ENCODE results near the gene KNOP1.

KNOP1 gene, protein sequence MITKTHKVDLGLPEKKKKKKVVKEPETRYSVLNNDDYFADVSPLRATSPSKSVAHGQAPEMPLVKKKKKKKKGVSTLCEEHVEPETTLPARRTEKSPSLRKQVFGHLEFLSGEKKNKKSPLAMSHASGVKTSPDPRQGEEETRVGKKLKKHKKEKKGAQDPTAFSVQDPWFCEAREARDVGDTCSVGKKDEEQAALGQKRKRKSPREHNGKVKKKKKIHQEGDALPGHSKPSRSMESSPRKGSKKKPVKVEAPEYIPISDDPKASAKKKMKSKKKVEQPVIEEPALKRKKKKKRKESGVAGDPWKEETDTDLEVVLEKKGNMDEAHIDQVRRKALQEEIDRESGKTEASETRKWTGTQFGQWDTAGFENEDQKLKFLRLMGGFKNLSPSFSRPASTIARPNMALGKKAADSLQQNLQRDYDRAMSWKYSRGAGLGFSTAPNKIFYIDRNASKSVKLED

DNA sequence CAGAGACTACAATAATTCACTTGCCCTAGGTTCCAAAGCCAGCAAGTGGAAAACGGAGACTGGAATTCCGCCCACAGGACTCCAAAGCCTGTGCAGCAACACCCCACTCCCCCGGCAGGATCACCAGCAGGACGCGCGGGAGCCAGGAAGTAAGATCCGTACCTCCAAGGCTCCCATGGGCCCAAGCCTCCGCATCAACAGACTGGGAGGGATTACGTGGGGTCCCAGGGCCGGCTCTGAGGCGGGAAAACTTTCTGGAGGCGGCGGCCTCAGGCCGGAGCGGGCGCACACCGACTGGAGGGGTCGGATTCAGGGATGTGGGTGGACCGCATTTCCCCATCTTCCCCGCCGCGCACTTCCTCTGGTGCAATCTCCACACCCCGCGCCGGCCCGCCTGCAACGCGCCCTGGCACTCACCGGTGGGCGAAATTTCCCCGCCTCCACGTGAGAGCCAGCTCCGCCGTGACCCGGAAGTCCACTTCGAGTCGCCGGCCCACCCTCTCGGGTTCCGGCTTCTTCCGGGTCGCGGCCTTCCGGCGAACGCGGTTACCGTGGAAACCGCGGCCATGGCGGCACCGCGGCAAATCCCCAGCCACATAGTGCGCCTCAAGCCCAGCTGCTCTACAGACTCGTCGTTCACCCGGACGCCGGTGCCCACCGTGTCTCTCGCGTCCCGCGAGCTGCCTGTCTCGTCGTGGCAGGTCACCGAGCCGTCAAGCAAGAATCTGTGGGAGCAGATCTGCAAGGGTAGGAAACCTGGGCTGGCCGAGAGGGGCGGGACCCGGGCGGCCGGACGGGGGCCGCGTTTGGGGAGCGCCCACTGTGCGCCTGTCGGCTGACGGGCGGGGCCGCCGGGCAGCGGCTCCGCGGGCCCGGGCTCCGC is at the start of gene KNOP1, which contains the start of gene IQCK:
KNOP1 (minus strand) TSS at position 487 of the 883 bp plus-strand sequence. CDS start 3,192 bp downstream, outside the sequence.
IQCK (plus strand) TSS at position 531 of the 883 bp plus-strand sequence; CDS start at position 567, 36 bp downstream.
- ChIA-PET CTCF (no interaction called here), POLR2A (ENCODE audit: low non-redundant PET) (interaction anchor here (0.6 kb wide), 1 partner anchor 11 kb away, joined by 3 read pairs; no protein-coding TSS in a partner anchor)
- peak; percentile 86 for DNase-seq (ENCODE audit: low spot score)
- TF ChIP-seq, protein P1, sequence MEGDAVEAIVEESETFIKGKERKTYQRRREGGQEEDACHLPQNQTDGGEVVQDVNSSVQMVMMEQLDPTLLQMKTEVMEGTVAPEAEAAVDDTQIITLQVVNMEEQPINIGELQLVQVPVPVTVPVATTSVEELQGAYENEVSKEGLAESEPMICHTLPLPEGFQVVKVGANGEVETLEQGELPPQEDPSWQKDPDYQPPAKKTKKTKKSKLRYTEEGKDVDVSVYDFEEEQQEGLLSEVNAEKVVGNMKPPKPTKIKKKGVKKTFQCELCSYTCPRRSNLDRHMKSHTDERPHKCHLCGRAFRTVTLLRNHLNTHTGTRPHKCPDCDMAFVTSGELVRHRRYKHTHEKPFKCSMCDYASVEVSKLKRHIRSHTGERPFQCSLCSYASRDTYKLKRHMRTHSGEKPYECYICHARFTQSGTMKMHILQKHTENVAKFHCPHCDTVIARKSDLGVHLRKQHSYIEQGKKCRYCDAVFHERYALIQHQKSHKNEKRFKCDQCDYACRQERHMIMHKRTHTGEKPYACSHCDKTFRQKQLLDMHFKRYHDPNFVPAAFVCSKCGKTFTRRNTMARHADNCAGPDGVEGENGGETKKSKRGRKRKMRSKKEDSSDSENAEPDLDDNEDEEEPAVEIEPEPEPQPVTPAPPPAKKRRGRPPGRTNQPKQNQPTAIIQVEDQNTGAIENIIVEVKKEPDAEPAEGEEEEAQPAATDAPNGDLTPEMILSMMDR (conservative IDR thresholded peaks at IDR 0.05; ENCODE audit: low read depth), result no peak
- peak within 1 kb of the TSS; percentile 91 for H3K27ac ChIP-seq

DNA sequence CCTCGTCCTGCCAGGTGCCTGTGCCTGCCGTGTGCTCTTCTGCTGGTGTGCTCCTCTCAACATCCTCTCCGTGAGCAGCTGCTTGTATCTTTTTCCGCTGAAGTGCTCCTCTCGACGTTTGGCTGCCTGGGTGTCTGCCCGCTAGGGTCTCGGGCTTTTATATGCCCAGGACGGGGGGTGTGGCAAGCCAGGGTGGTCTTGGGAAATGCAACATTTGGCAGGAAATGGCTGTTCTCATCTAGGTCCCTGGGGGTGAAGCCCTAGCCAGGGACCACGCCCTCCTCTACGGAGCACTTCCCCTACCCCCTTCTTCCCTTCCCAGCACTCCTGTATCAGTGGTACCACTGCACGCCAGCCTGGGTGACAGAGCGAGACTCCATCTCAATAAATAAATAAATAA is 49.5 kb upstream of the KNOP1 start:
- CTCF ChIA-PET, result no interaction called here
- POLR2A ChIA-PET (ENCODE audit: low non-redundant PET), result no interaction called here
- no peak for DNase-seq (ENCODE audit: low spot score)
- TF ChIP-seq, protein P1 (conservative IDR thresholded peaks at IDR 0.05; ENCODE audit: low read depth), result no peak
- no peak overlapping the region for H3K27ac ChIP-seq

DNA sequence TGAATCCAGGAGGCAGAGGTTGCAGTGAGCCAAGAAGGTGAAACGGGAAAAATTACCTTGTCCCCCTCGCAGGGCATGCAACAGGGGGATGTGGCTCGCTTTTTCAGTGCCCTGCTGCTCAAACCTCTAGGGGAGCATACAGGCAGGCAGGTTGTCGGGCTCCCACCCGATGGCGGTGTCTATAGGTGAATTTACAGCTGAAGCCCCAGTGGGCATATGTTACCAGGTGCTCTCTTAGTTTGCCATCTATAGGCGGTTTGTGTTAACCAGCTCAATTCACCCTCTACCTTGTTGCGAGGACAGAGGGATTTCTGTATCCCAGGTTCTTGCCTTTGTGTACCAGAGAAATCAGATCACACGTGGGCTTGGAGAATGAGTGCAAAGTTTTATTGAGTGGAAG is 49.0 kb upstream of the KNOP1 start:
- H3K27ac ChIP-seq, result no peak overlapping the region
- POLR2A ChIA-PET (ENCODE audit: low non-redundant PET), result no interaction called here
- TF ChIP-seq, protein P1 (conservative IDR thresholded peaks at IDR 0.05; ENCODE audit: low read depth), result no peak
- no peak for DNase-seq (ENCODE audit: low spot score)
- CTCF ChIA-PET, result no interaction called here

DNA sequence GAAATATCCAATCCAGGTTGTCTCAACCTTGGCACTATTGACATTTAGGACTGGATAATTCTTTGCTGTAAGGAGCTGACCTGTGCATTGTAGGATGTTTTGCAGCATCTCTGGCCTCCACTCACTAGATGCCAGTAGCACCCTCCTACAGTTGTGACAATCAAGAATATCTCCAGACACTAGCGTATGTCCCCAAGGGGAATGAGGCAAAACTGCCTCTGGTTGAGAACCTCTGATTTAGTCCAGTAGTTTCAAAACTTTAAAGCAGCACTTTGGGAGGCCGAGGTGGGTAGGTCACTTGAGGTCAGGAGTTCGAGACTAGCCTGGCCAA is 48.5 kb upstream of the KNOP1 start:
- CTCF ChIA-PET, result no interaction called here
- POLR2A ChIA-PET (ENCODE audit: low non-redundant PET), result no interaction called here

DNA sequence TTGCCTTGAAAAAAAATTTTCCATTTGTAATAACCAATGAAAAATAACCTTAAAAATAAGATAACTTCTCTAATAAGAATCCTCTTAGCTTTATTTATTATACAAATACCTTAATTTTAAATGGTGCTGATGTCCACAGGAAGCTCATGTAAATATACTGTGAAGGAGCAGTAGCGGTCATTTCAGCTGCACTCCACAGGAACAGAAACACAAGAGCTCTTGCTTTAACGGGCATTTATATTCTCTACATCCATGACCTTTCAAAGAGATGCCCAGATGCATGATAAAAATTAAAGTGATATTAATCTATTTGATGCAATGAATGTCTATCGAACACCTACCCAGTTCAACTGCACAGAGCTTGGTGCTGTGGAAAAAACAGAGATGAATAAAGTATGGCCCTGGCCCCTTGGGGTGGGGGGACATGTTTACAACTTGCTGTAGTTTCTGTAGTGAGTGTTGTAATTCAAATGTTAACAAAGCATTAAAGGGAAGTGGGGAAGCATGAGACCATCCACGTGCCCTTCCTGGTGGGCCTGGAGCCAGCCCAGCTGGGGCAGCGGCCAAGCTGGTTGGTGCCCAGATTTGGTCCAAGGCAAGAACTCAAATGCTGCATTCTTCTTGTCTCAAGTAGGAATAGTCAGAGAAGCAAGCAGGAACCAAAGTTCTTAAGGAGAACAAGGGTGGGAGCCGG is 48.0 kb upstream of the KNOP1 start:
- TF ChIP-seq, protein P1 (conservative IDR thresholded peaks at IDR 0.05; ENCODE audit: low read depth), result no peak
- ChIA-PET POLR2A (ENCODE audit: low non-redundant PET) (no interaction called here), CTCF (no interaction called here)
- no peak overlapping the region for H3K27ac ChIP-seq
- no peak for DNase-seq (ENCODE audit: low spot score)

More for the DNA sequence above, 48.5 kb upstream of the KNOP1 start:
- no peak overlapping the region for H3K27ac ChIP-seq
- DNase-seq (ENCODE audit: low spot score), result no peak
- TF ChIP-seq, protein P1 (conservative IDR thresholded peaks at IDR 0.05; ENCODE audit: low read depth), result no peak
